MM.1S (cell line): ENCODE results near the gene CCDC83.

Source experiments
- EZH2 ChIP-seq: fragments of 300-600 bp; sonication (generic); optimal IDR thresholded peaks from 2 replicates; pipeline ENCODE3; 2017; ENCODE audit warnings: low read depth, mild to moderate bottlenecking, antibody characterized with exemption, low read length, mixed read lengths
- EZH2phosphoT487 ChIP-seq: fragments of 300-600 bp; sonication (generic); IDR thresholded peaks from 2 replicates; pipeline ENCODE4 v1.6.1; 2018; ENCODE audit warnings: antibody characterized with exemption, low read length
- TF ChIP-seq, protein P1 (sequence below): fragments of 300-600 bp; sonication (generic); IDR thresholded peaks from 2 replicates; pipeline ENCODE4 v1.5.1; 2016; ENCODE audit warnings: antibody characterized with exemption, low read length, mixed read lengths

DNA sequence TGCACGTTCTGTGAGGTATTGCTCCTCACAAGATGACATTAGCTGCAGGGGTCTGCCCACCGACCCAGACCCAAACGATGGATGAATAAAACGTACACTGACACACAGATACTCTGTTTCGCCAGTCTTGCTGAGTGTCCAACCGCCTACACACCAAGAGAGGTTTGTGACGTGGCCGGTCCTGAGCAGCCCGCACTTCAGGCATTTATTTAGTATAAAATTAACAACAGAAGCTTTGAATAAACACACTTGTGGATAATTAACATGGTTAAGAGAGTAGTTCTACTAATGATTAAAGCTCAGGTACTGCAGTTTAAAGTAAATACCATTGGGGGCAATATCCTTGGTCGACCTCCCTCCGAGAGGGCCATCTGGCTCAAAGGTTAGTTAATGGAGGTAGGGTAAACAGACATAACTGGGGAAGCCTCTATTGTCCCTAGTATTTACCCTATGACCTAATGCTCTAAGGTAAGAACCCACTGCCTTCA, 75.7 kb downstream of the CCDC83 start:
- TF ChIP-seq EZH2 (no peak), EZH2phosphoT487 (no peak)
- TF ChIP-seq, protein P1, sequence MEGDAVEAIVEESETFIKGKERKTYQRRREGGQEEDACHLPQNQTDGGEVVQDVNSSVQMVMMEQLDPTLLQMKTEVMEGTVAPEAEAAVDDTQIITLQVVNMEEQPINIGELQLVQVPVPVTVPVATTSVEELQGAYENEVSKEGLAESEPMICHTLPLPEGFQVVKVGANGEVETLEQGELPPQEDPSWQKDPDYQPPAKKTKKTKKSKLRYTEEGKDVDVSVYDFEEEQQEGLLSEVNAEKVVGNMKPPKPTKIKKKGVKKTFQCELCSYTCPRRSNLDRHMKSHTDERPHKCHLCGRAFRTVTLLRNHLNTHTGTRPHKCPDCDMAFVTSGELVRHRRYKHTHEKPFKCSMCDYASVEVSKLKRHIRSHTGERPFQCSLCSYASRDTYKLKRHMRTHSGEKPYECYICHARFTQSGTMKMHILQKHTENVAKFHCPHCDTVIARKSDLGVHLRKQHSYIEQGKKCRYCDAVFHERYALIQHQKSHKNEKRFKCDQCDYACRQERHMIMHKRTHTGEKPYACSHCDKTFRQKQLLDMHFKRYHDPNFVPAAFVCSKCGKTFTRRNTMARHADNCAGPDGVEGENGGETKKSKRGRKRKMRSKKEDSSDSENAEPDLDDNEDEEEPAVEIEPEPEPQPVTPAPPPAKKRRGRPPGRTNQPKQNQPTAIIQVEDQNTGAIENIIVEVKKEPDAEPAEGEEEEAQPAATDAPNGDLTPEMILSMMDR, result no peak
